HCT116 (cell line): Measurements from ENCODE around the gene G6PC2. TPM values are rescaled to one million over a fixed set of nuclear protein-coding genes. Genes with fewer than 3 reads are reported as not detected.
"Not testable (repeated sequence)": the region's sequence is repeated elsewhere in the genome, so short reads cannot be mapped to it uniquely, and the experiment has no call there.

Experiments
- ATAC-seq: fragments of 200-7000 bp; cut with Tn5 transposase; 2 replicates; pipeline ENCODE4 v1.9.1; 2020; ENCODE audit warnings: mild to moderate bottlenecking, moderate library complexity
- BruUV-seq: library from RNA; stranded (reverse); fragments of 400-500 nt; replicated peaks from 2 replicates; lab custom pipeline; 2021; lab: Mats Ljungman, UMichigan
- CTCF ChIA-PET: fragments of 300-600 bp; sonication (Branson Sonifier 250); formaldehyde crosslinking; loops from one replicate; lab custom pipeline; 2021; ENCODE audit warnings: antibody characterized with exemption; lab: Charles Lee
- POLR2A ChIA-PET: fragments of 300-600, 350-600 bp; sonication (Branson Sonifier 250); formaldehyde crosslinking; loops from one replicate; lab custom pipeline; 2021; ENCODE audit warnings: antibody characterized with exemption; lab: Charles Lee
- RAD21 ChIA-PET, 2 experiments: fragments of 300-600 bp; sonication (Branson Sonifier 250); formaldehyde crosslinking; loops; one replicate each; lab custom pipeline; 2023; ENCODE audit warnings: low total read pairs in 2 of 2; ENCODE audit not compliant: uncharacterized antibody in 2 of 2, unreplicated experiment in 2 of 2, low non-redundant PET in 1 of 2; lab: Charles Lee
- DNase-seq: peaks from one replicate; pipeline ENCODE4 v3.0.0-alpha.2; 2010; ENCODE audit warnings: low read depth, low spot score
- H2AFZ ChIP-seq: fragments of 200-600 bp; shearing (Covaris generic), sonication (generic); 2 replicates; pipeline ENCODE4 v1.6.1; 2017; ENCODE audit warnings: low read depth, mixed run types, mixed read lengths, antibody characterized with exemption, low read length; ENCODE audit not compliant: poor library complexity, severe bottlenecking
- H3K27ac ChIP-seq: 2 replicates; pipeline ENCODE4 v1.5.1; 2012; ENCODE audit warnings: low read depth, low read length
- H3K27me3 ChIP-seq: fragments of 200-600 bp; sonication (generic); 2 replicates; pipeline ENCODE4 v1.6.1; 2016; ENCODE audit warnings: mixed run types, low read length, mixed read lengths; ENCODE audit not compliant: insufficient read depth
- H3K36me3 ChIP-seq, 2 experiments: fragments of 200-500 bp in 1 of 2; fragments of 200-600 bp in 1 of 2; sonication (Bioruptor generic) in 1 of 2; sonication (generic) in 1 of 2; 2 replicates each; pipeline versions ENCODE4 v1.5.1 to v1.6.1; 2014 to 2016; ENCODE audit warnings: low read length in 2 of 2, inconsistent platforms in 1 of 2, mixed read lengths in 1 of 2, mixed run types in 1 of 2; ENCODE audit not compliant: insufficient read depth in 2 of 2, control insufficient read depth in 1 of 2
- H3K4me1 ChIP-seq, 2 experiments: fragments of 200-600 bp in 1 of 2; sonication (generic) in 1 of 2; 2 replicates each; pipeline versions ENCODE4 v1.5.1 to v1.6.1; 2012 to 2017; ENCODE audit warnings: low read length in 2 of 2, inconsistent platforms in 1 of 2, mild to moderate bottlenecking in 1 of 2, mixed read lengths in 1 of 2, mixed run types in 1 of 2, moderate library complexity in 1 of 2; ENCODE audit not compliant: insufficient read depth in 2 of 2, control insufficient read depth in 1 of 2
- H3K4me2 ChIP-seq: fragments of 200-600 bp; sonication (generic); 2 replicates; pipeline ENCODE4 v1.6.1; 2017; ENCODE audit warnings: mixed run types, low read length, mixed read lengths
- H3K4me3 ChIP-seq, 2 experiments: fragments of 200-600 bp in 1 of 2; sonication (generic) in 1 of 2; replicated peaks in 1 of 2; 2 replicates each; pipeline ENCODE4 v1.5.1; 2011 to 2016; ENCODE audit warnings: low read length in 2 of 2, control low read depth in 1 of 2, low read depth in 1 of 2, mild to moderate bottlenecking in 1 of 2, mixed read lengths in 1 of 2, mixed run types in 1 of 2
- H3K79me2 ChIP-seq: fragments of 200-600 bp; sonication (generic); 2 replicates; pipeline ENCODE4 v1.6.1; 2017; ENCODE audit warnings: mild to moderate bottlenecking, mixed run types, low read length, moderate library complexity, mixed read lengths; ENCODE audit not compliant: insufficient read depth
- H3K9ac ChIP-seq: fragments of 200-600 bp; sonication (generic); 2 replicates; pipeline ENCODE4 v1.6.1; 2016; ENCODE audit warnings: low read length, mixed read lengths
- H3K9me2 ChIP-seq: fragments of 200-600 bp; sonication (generic), shearing (Covaris generic); 2 replicates; pipeline ENCODE4 v1.6.1; 2017; ENCODE audit warnings: mixed run types, mild to moderate bottlenecking, moderate library complexity; ENCODE audit not compliant: insufficient read depth
- H3K9me3 ChIP-seq, 2 experiments: fragments of 200-500 bp in 1 of 2; fragments of 200-600 bp in 1 of 2; sonication (Bioruptor generic) in 1 of 2; sonication (generic) in 1 of 2; 2 replicates each; pipeline ENCODE4 v1.6.1; 2014 to 2017; ENCODE audit warnings: low read length in 2 of 2, mixed read lengths in 2 of 2, inconsistent platforms in 1 of 2, low read depth in 1 of 2, mild to moderate bottlenecking in 1 of 2, mixed run types in 1 of 2, moderate library complexity in 1 of 2; ENCODE audit not compliant: control insufficient read depth in 1 of 2, insufficient read depth in 1 of 2
- H4K20me1 ChIP-seq: fragments of 200-600 bp; sonication (generic), shearing (Covaris generic); 2 replicates; pipeline ENCODE4 v1.6.1; 2017; ENCODE audit warnings: mixed run types, mild to moderate bottlenecking, moderate library complexity; ENCODE audit not compliant: insufficient read depth
- CBX3 ChIP-seq: IDR thresholded peaks from 2 replicates; pipeline ENCODE4 v1.6.1; 2012; ENCODE audit warnings: low read depth
- EZH2 ChIP-seq: fragments of 200-600 bp; sonication (generic); IDR thresholded peaks from 2 replicates; pipeline ENCODE4 v1.6.1; 2017; ENCODE audit warnings: antibody characterized with exemption, mixed run types
- intact Hi-C: fragments of 100-400 bp; cut with micrococcal nuclease; formaldehyde crosslinking; loops from 2 replicates; pipeline ENCODE4 v1.10.0; 2022
- total RNA-seq: library from RNA; stranded (reverse); gene quantifications from one replicate; pipeline ENCODE4 v1.2.1, GENCODE V29; 2021; ENCODE audit not compliant: unreplicated experiment

Gene G6PC2
- total RNA-seq, 1 experiment from 2014 or later, result not detected

- no peak overlapping the region for H3K27ac ChIP-seq
- peaks cover 41% of the 10 kb centered on the region for H3K79me2 ChIP-seq
- RAD21 ChIA-PET, result no interaction called here
- DNase-seq, result no peak
- no peaks in the 10 kb centered on the region for H3K4me1 ChIP-seq
- no peak overlapping the region for H3K4me2 ChIP-seq
- intact Hi-C loops, result no loop called here
- no TSS peak for BruUV-seq
- CTCF ChIA-PET, result no interaction called here
- no peak for ATAC-seq
- H3K9me2 ChIP-seq, result 0 out of 2 replicates have a peak, but pooled peaks cover 3% of the 10 kb centered on the region
- H4K20me1 ChIP-seq, result no peaks in the 10 kb centered on the region
- H3K27me3 ChIP-seq, result no peaks in the 10 kb centered on the region
- no peak overlapping the region for H2AFZ ChIP-seq
- no peak overlapping the region for H3K9ac ChIP-seq
- H3K9me3 ChIP-seq, result no peaks in the 10 kb centered on the region
- POLR2A ChIA-PET, result no interaction called here
- no peak overlapping the region for H3K4me3 ChIP-seq
- TF ChIP-seq EZH2 (no peak), CBX3 (no peak)
- peaks cover 0 to 20% of the 10 kb centered on the region in 2 experiments; a peak in 3 of 4 replicates for H3K36me3 ChIP-seq
Measured at GRCh38 chr2:168874368-168875054, 26.6 kb upstream of the G6PC2 start.

GRCh38 chr2:168882163-168882562 lies 18.9 kb upstream of the G6PC2 start:
- BruUV-seq, H4K20me1 ChIP-seq, H3K27me3 ChIP-seq, H3K4me1 ChIP-seq, H3K4me3 ChIP-seq, H3K9ac ChIP-seq, H3K4me2 ChIP-seq, POLR2A ChIA-PET, H3K36me3 ChIP-seq, intact Hi-C loops, H3K27ac ChIP-seq, CTCF ChIA-PET, H3K9me3 ChIP-seq, DNase-seq, H2AFZ ChIP-seq, ATAC-seq, RAD21 ChIA-PET, H3K9me2 ChIP-seq: not testable (repeated sequence)
- H3K79me2 ChIP-seq, result peaks cover 49% of the 10 kb centered on the region
